ENCODE measurements around the gene NRXN3.

The NRXN3 gene

DNA sequence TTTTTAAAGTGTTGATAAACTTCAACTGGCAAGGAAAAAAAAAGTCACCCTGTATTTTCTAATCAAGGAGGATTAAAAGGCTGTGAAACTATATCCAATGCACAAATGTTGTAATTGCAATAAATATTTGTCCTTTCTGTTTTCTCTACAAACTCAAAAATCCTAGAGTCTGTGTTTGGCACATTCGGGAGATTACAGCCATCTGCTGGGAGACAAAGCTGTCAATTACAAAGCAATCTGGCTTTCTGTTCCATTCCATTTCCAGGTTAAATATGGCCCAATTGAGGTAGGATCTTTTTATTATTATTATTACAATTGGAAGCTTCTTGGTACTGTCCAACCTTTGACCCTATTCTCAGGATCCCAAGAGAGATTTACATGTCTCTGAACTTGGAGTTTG, 1745.2 kb downstream of the NRXN3 start:
- no peak overlapping the region for H3K9ac ChIP-seq (ENCODE audit: low read length)
- no peaks in the 10 kb centered on the region for H3K9me3 ChIP-seq (ENCODE audit: low read length)
- H3K4me3 ChIP-seq (ENCODE audit: low read depth in 1 of 2, low read length in 2 of 2) = no peak overlapping the region
- H3K27me3 ChIP-seq (ENCODE audit: control insufficient read depth in 1 of 2, insufficient read depth in 2 of 2, low read length in 2 of 2) = no peaks in the 10 kb centered on the region
- no peaks in the 10 kb centered on the region for H3K4me1 ChIP-seq (ENCODE audit: insufficient read depth, low read length)
- no peak overlapping the region for H3K27ac ChIP-seq (ENCODE audit: low read depth, low read length)
- no peaks in the 10 kb centered on the region for H3K36me3 ChIP-seq (ENCODE audit: insufficient read depth, low read length)

DNA sequence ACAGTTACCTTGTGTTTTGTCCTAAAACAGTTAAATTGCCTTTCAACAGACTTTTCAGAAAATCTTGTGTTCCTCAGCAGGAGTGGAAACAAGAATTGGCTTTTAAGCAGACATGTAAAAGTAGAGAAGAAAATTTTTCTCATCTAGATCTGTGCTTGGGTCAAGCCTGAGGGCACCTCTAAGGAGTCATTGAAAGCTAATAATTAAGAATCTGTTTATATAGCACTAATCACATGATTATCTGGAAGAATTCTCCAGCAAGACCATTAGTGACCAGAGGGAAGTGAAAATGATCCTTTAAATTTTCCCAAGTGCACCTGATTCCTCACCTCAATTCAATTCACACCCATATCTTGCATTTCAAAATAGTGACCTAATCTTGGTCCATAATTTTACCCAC, 1746.1 kb downstream of the NRXN3 start:
- H3K27ac ChIP-seq (ENCODE audit: low read depth, low read length) = no peak overlapping the region
- no peaks in the 10 kb centered on the region for H3K27me3 ChIP-seq (ENCODE audit: control insufficient read depth in 1 of 2, insufficient read depth in 2 of 2, low read length in 2 of 2)
- no peaks in the 10 kb centered on the region for H3K9me3 ChIP-seq (ENCODE audit: low read length)
- H3K9ac ChIP-seq (ENCODE audit: low read length) = no peak overlapping the region
- H3K36me3 ChIP-seq (ENCODE audit: insufficient read depth, low read length) = no peaks in the 10 kb centered on the region
- no peaks in the 10 kb centered on the region for H3K4me1 ChIP-seq (ENCODE audit: insufficient read depth, low read length)
- H3K4me3 ChIP-seq (ENCODE audit: low read depth in 1 of 2, low read length in 2 of 2) = no peak overlapping the region

DNA sequence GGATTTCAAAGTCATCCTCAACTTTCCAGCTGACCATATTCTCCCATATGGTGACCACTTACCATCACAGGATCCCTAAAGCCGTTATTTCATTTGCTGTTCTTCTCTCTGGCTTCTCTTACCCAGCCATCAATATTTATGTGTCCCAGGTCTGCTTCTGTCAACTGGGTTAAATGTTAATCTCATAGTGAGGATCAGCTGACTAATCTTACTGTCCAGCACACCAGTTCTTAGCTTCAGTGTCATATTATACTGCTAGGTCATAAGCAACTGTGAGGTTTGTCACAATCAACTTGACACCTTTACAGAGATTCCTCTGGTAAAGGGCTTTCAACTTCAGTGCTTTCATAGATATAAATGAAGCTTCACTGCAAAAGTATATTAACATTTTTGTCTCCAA, 1746.7 kb downstream of the NRXN3 start:
- H3K4me1 ChIP-seq (ENCODE audit: insufficient read depth, low read length) = no peaks in the 10 kb centered on the region
- H3K4me3 ChIP-seq (ENCODE audit: low read depth in 1 of 2, low read length in 2 of 2) = no peak overlapping the region
- no peaks in the 10 kb centered on the region for H3K27me3 ChIP-seq (ENCODE audit: control insufficient read depth in 1 of 2, insufficient read depth in 2 of 2, low read length in 2 of 2)
- no peaks in the 10 kb centered on the region for H3K36me3 ChIP-seq (ENCODE audit: insufficient read depth, low read length)
- no peak overlapping the region for H3K27ac ChIP-seq (ENCODE audit: low read depth, low read length)
- H3K9ac ChIP-seq (ENCODE audit: low read length) = no peak overlapping the region
- no peaks in the 10 kb centered on the region for H3K9me3 ChIP-seq (ENCODE audit: low read length)

All from muscle layer of colon (tissue), 2 donors.